ENCODE measurements around the gene COQ9. TPM values are rescaled to one million over a fixed set of nuclear protein-coding genes. Genes with fewer than 3 reads are reported as not detected.

COQ9 gene
- total and polyA plus RNA-seq, 5 donors from 2014 or later = 18.5 to 33.6 (median 26.4) TPM

- no peak overlapping the region for H3K27ac ChIP-seq (ENCODE audit: insufficient read depth, low read length, poor library complexity, severe bottlenecking)
Measured at GRCh38 chr16:57483725-57484514, 36.6 kb downstream of the COQ9 start.

DNA sequence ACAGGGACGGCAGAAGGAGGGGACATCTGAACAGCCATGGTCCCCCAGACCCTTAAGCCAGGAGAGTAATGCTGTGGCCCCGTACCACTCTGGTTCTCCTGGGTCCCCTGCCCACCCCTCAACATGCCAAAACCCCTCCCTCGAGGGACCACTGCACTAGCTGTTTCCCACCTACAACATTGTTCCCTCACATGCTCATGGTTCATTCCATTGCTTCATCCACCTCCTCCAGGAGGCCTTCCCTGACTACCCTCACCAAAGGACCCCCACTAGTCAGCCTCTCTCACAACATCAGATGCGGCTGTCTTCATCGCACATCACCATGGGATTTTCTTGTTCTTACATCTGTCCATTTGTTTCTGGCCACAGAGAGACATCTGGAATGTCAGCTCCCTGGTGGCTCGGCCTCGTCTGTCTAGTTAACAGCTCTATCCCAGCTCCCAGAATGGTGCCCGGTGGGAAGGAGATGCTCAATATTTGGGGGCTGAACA lies 37.3 kb downstream of the COQ9 start:
- peaks cover 15% of the 10 kb centered on the region for H3K4me1 ChIP-seq (ENCODE audit: control insufficient read depth, insufficient read depth, low read length, poor library complexity, severe bottlenecking)
- peaks cover 0 to 29% (median 9%) of the 10 kb centered on the region in 4 donors for H3K4me1 Mint-ChIP-seq
- DNase-seq (no peak), ATAC-seq (ENCODE audit: low read depth in 2 of 2) (no peak)
- H3K4me3 Mint-ChIP-seq = peak overlapping the region in 3 of 4 donors; percentile 21 to 68 (median 68)
- H3K27me3 ChIP-seq (ENCODE audit: control insufficient read depth, insufficient read depth, low read length) = no peaks in the 10 kb centered on the region
- peaks cover 0 to 2% (median 0%) of the 10 kb centered on the region in 7 donors for H3K9me3 Mint-ChIP-seq
- no peaks in the 10 kb centered on the region for H3K36me3 Mint-ChIP-seq
- no peaks in the 10 kb centered on the region for H3K9me3 ChIP-seq (ENCODE audit: control insufficient read depth in 2 of 2, low read length in 2 of 2)
- no peaks in the 10 kb centered on the region for H3K36me3 ChIP-seq (ENCODE audit: control insufficient read depth, insufficient read depth, low read length)
- no peak overlapping the region for H3K27ac ChIP-seq (ENCODE audit: insufficient read depth, low read length, poor library complexity, severe bottlenecking)
- H3K27ac Mint-ChIP-seq = peak overlapping the region in 1 of 3 donors; percentile 32
- peaks cover 13% of the 10 kb centered on the region for H3K27me3 Mint-ChIP-seq
- no peak overlapping the region for H3K4me3 ChIP-seq (ENCODE audit: low read depth, low read length)

More at GRCh38 chr16:57483725-57484514, 36.6 kb downstream of the COQ9 start:
- peaks cover 0 to 29% (median 9%) of the 10 kb centered on the region in 4 donors for H3K4me1 Mint-ChIP-seq
- H3K4me3 Mint-ChIP-seq = peak overlapping the region in 1 of 4 donors; percentile 18
- H3K36me3 ChIP-seq (ENCODE audit: control insufficient read depth, insufficient read depth, low read length) = no peaks in the 10 kb centered on the region
- no peak overlapping the region for H3K27ac Mint-ChIP-seq
- no peak overlapping the region for H3K4me3 ChIP-seq (ENCODE audit: low read depth, low read length)
- ATAC-seq (ENCODE audit: low read depth in 2 of 2) = no peak
- no peaks in the 10 kb centered on the region for H3K9me3 ChIP-seq (ENCODE audit: control insufficient read depth in 2 of 2, low read length in 2 of 2)
- no peak for DNase-seq
- peaks cover 15% of the 10 kb centered on the region for H3K4me1 ChIP-seq (ENCODE audit: control insufficient read depth, insufficient read depth, low read length, poor library complexity, severe bottlenecking)
- H3K27me3 ChIP-seq (ENCODE audit: control insufficient read depth, insufficient read depth, low read length) = no peaks in the 10 kb centered on the region
- H3K36me3 Mint-ChIP-seq = no peaks in the 10 kb centered on the region
- peaks cover 0 to 2% (median 0%) of the 10 kb centered on the region in 7 donors for H3K9me3 Mint-ChIP-seq
- peaks cover 11% of the 10 kb centered on the region for H3K27me3 Mint-ChIP-seq

DNA sequence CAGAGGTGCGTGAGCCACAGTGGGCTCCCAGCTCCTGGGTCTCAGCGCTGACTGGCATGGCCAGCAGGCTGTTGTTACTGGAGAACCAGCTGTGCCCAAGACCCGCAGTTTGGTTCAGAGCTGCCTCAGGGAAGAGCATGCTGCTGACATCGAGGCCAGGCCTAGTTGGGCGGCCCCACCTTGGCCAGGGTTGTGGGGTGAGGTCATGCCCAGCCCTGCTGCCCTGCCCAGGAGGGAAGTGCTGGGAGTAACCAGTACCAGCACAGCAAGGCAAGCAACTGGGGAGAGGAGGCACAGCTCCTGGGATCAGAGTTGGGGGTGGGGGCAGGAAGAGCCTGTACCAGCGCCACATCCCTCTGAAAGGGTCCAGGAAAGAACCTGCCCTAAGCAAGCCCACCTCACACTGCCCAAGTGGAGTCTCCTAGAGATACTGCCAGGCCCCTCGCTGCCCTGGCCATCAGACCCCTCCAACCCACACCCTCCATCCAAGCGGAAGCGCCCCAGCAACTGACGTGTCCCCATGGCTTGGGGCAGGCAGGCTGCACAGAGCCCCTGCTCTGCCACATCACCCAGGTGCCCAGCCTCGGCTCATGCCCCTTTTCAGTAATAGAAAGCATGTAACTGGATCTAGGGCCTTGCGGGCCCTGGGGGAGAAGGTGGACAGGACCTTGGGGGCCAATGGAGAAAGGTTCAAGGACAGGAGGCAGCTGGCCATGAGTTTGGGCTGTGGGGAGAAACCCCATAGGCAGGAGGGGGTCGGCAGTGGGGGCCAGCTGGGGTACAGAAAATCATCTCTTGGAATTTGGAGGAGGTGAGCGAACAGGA lies 38.0 kb downstream of the COQ9 start:
- ATAC-seq (ENCODE audit: low read depth in 2 of 2) (no peak), DNase-seq (no peak)
- H3K36me3 ChIP-seq (ENCODE audit: control insufficient read depth, insufficient read depth, low read length) = no peaks in the 10 kb centered on the region
- peaks cover 0 to 29% (median 9%) of the 10 kb centered on the region in 4 donors for H3K4me1 Mint-ChIP-seq
- H3K36me3 Mint-ChIP-seq = no peaks in the 10 kb centered on the region
- H3K4me3 ChIP-seq (ENCODE audit: low read depth, low read length) = no peak overlapping the region
- H3K27me3 ChIP-seq (ENCODE audit: control insufficient read depth, insufficient read depth, low read length) = no peaks in the 10 kb centered on the region
- H3K27ac Mint-ChIP-seq = peak overlapping the region in 2 of 3 donors; percentile 60 to 83
- H3K27me3 Mint-ChIP-seq = peaks cover 16% of the 10 kb centered on the region
- no peaks in the 10 kb centered on the region for H3K9me3 ChIP-seq (ENCODE audit: control insufficient read depth in 2 of 2, low read length in 2 of 2)
- peaks cover 0 to 2% (median 0%) of the 10 kb centered on the region in 7 donors for H3K9me3 Mint-ChIP-seq
- H3K27ac ChIP-seq (ENCODE audit: insufficient read depth, low read length, poor library complexity, severe bottlenecking) = no peak overlapping the region
- H3K4me1 ChIP-seq (ENCODE audit: control insufficient read depth, insufficient read depth, low read length, poor library complexity, severe bottlenecking) = peaks cover 15% of the 10 kb centered on the region
- H3K4me3 Mint-ChIP-seq = peak overlapping the region; percentile 68 to 91 (median 87)

DNA sequence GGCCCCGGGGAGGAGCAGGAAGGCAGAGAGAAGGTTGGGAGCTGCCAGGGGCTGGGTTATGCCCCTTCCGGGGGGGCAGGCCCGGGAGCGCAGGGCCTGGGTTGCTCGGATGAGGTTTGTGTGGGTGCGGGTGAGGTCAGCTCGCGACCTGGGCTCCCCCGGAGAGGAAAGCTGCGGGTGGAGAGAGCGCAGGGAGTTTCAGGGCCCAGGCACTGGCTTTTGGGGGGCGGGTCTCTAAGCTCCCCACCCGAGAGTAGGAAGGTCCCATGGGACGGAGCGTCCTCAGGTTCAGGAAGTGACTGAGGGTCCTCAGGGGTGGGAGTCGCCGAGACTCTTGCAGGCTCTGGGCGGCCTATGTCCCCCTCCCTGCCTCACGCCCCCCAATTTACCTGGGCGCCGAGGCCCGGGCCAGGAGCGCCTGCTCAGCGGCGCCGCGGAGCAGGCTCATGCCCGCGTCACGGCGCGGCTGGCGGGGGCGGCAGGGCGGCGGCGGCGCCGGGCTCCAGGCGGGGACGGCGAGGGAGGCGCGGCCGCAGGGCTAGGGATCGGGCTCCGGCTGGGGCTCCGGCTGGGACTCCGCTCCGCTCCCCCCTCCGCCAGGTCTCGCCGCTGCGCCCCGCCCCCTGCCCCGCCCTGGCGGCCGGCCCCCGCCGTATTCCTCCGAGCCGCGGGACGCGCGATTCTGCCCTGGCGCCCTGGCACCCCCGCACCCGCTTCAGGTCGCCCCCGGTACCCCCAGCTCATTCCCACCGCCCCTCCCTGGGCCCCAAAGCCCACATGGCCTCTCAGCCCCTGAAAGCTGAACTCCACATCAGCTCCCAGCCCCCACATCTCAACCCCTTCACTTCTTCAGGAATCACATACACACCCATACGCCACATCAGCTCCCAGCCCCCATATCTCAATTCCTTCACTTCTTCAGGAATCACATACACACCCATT lies 38.9 kb downstream of the COQ9 start, which contains the start of gene DOK4:
DOK4 (minus strand) TSS at position 578 of the 942 bp plus-strand sequence. CDS start 6,986 bp downstream, outside the sequence.
- ATAC-seq (ENCODE audit: low read depth in 2 of 2) (peak; percentile 89 to 98), DNase-seq (peak; percentile 63 to 74 (median 63))
- Histone ChIP-seq H3K27ac (ENCODE audit: insufficient read depth, low read length, poor library complexity, severe bottlenecking) (no peak within 1 kb of the TSS), H3K4me3 (ENCODE audit: low read depth, low read length) (no peak within 1 kb of the TSS), H3K27me3 (ENCODE audit: control insufficient read depth, insufficient read depth, low read length) (no peaks in the 10 kb centered on the region), H3K36me3 (ENCODE audit: control insufficient read depth, insufficient read depth, low read length) (no peaks in the 10 kb centered on the region), H3K9me3 (ENCODE audit: control insufficient read depth in 2 of 2, low read length in 2 of 2) (no peaks in the 10 kb centered on the region), H3K4me1 (ENCODE audit: control insufficient read depth, insufficient read depth, low read length, poor library complexity, severe bottlenecking) (peaks cover 15% of the 10 kb centered on the region)
- Mint-ChIP-seq H3K4me1 (peaks cover 0 to 29% (median 9%) of the 10 kb centered on the region in 4 donors), H3K9me3 (peaks cover 0 to 2% (median 0%) of the 10 kb centered on the region in 7 donors), H3K27me3 (peaks cover 16% of the 10 kb centered on the region), H3K36me3 (no peaks in the 10 kb centered on the region), H3K4me3 (peak within 1 kb of the TSS; percentile 85 to 91 (median 88)), H3K27ac (peak within 1 kb of the TSS; percentile 47 to 83 (median 60))

- H3K27me3 ChIP-seq (ENCODE audit: control insufficient read depth, insufficient read depth, low read length) = no peaks in the 10 kb centered on the region
- no peak overlapping the region for H3K4me3 ChIP-seq (ENCODE audit: low read depth, low read length)
- H3K27me3 Mint-ChIP-seq = peaks cover 25% of the 10 kb centered on the region
- peak overlapping the region; percentile 13 to 47 (median 43) for H3K27ac Mint-ChIP-seq
- no peak overlapping the region for H3K27ac ChIP-seq (ENCODE audit: insufficient read depth, low read length, poor library complexity, severe bottlenecking)
- H3K4me1 Mint-ChIP-seq = peaks cover 0 to 29% (median 9%) of the 10 kb centered on the region in 4 donors
- peak overlapping the region; percentile 69 to 87 (median 76) for H3K4me3 Mint-ChIP-seq
- ATAC-seq (ENCODE audit: low read depth in 2 of 2) = no peak
- no peaks in the 10 kb centered on the region for H3K36me3 ChIP-seq (ENCODE audit: control insufficient read depth, insufficient read depth, low read length)
- peaks cover 0 to 2% (median 0%) of the 10 kb centered on the region in 7 donors for H3K9me3 Mint-ChIP-seq
- H3K9me3 ChIP-seq (ENCODE audit: control insufficient read depth in 2 of 2, low read length in 2 of 2) = no peaks in the 10 kb centered on the region
- no peak for DNase-seq
- H3K36me3 Mint-ChIP-seq = no peaks in the 10 kb centered on the region
- peaks cover 15% of the 10 kb centered on the region for H3K4me1 ChIP-seq (ENCODE audit: control insufficient read depth, insufficient read depth, low read length, poor library complexity, severe bottlenecking)
Measured at GRCh38 chr16:57486858-57487834, 39.9 kb downstream of the COQ9 start.

- H3K36me3 Mint-ChIP-seq = no peaks in the 10 kb centered on the region
- Histone ChIP-seq H3K4me3 (ENCODE audit: low read depth, low read length) (no peak overlapping the region), H3K27me3 (ENCODE audit: control insufficient read depth, insufficient read depth, low read length) (no peaks in the 10 kb centered on the region), H3K4me1 (ENCODE audit: control insufficient read depth, insufficient read depth, low read length, poor library complexity, severe bottlenecking) (peaks cover 15% of the 10 kb centered on the region), H3K27ac (ENCODE audit: insufficient read depth, low read length, poor library complexity, severe bottlenecking) (no peak overlapping the region), H3K36me3 (ENCODE audit: control insufficient read depth, insufficient read depth, low read length) (no peaks in the 10 kb centered on the region), H3K9me3 (ENCODE audit: control insufficient read depth in 2 of 2, low read length in 2 of 2) (no peaks in the 10 kb centered on the region)
- H3K27ac Mint-ChIP-seq = no peak overlapping the region
- ATAC-seq (ENCODE audit: low read depth in 2 of 2) (no peak), DNase-seq (no peak)
- H3K4me3 Mint-ChIP-seq = peak overlapping the region in 1 of 4 donors; percentile 29
- peaks cover 33% of the 10 kb centered on the region for H3K27me3 Mint-ChIP-seq
- H3K4me1 Mint-ChIP-seq = peaks cover 0 to 26% (median 9%) of the 10 kb centered on the region in 4 donors
- peaks cover 0 to 2% (median 0%) of the 10 kb centered on the region in 7 donors for H3K9me3 Mint-ChIP-seq
Measured at GRCh38 chr16:57489229-57489628, 42.0 kb downstream of the COQ9 start.

Measured in CD4-positive, CD25-positive, alpha-beta regulatory T cell (primary cell).